Neural progenitor cell (in vitro differentiated cells): Measurements from ENCODE around the gene XYLT1. TPM values are rescaled to one million over a fixed set of nuclear protein-coding genes. Genes with fewer than 3 reads are reported as not detected.

Experiments used
- DNase-seq: peaks from one replicate; pipeline ENCODE4 v3.0.0-alpha.2; 2016; ENCODE audit warnings: low spot score
- H2AFZ ChIP-seq: fragments of 200-600 bp; sonication (generic); replicated peaks from 2 replicates; pipeline ENCODE4 v1.6.1; 2016; ENCODE audit warnings: antibody characterized with exemption
- H3F3A ChIP-seq: fragments of 200-600 bp; sonication (generic); 2 replicates; pipeline ENCODE4 v1.6.1; 2016; ENCODE audit warnings: antibody characterized with exemption, low read depth
- H3K27ac ChIP-seq: fragments of 200-600 bp; sonication (generic); 2 replicates; pipeline ENCODE4 v1.5.1; 2016; ENCODE audit warnings: mild to moderate bottlenecking
- H3K27me3 ChIP-seq: fragments of 200-600 bp; sonication (generic); 2 replicates; pipeline ENCODE4 v1.6.1; 2016; ENCODE audit warnings: mild to moderate bottlenecking, moderate library complexity
- H3K36me3 ChIP-seq: fragments of 200-600 bp; sonication (generic); 2 replicates; pipeline ENCODE4 v1.5.1; 2016
- H3K4me1 ChIP-seq: fragments of 200-600 bp; sonication (generic); 2 replicates; pipeline ENCODE4 v1.6.1; 2016; ENCODE audit warnings: mixed run types
- H3K4me2 ChIP-seq: fragments of 200-600 bp; sonication (generic); 2 replicates; pipeline ENCODE4 v1.6.1; 2016
- H3K4me3 ChIP-seq: fragments of 200-600 bp; sonication (generic); 2 replicates; pipeline ENCODE4 v1.5.1; 2016
- H3K79me2 ChIP-seq: fragments of 200-600 bp; sonication (generic); 2 replicates; pipeline ENCODE4 v1.6.1; 2016; ENCODE audit warnings: low read depth
- H3K9ac ChIP-seq: fragments of 200-600 bp; sonication (generic); 2 replicates; pipeline ENCODE4 v1.6.1; 2016
- H3K9me3 ChIP-seq: fragments of 200-600 bp; sonication (generic); 2 replicates; pipeline ENCODE4 v1.5.1; 2016; ENCODE audit warnings: low read depth
- H4K20me1 ChIP-seq: fragments of 200-600 bp; sonication (generic); 2 replicates; pipeline ENCODE4 v1.6.1; 2016; ENCODE audit warnings: low read depth
- H3K27ac Mint-ChIP-seq: 3 replicates; pipeline ENCODE4 v1.8.0; 2021; ENCODE audit warnings: mixed read lengths
- H3K27me3 Mint-ChIP-seq: 2 replicates; pipeline ENCODE4 v1.8.0; 2022; ENCODE audit warnings: low read depth, mild to moderate bottlenecking, inconsistent platforms, moderate library complexity, mixed read lengths; ENCODE audit not compliant: insufficient read depth
- H3K36me3 Mint-ChIP-seq: 3 replicates; pipeline ENCODE4 v1.8.0; 2021; ENCODE audit warnings: mixed read lengths
- H3K4me1 Mint-ChIP-seq: 3 replicates; pipeline ENCODE4 v1.8.0; 2021; ENCODE audit warnings: mixed read lengths
- H3K4me3 Mint-ChIP-seq: 3 replicates; pipeline ENCODE4 v1.8.0; 2021; ENCODE audit warnings: mild to moderate bottlenecking, moderate library complexity, mixed read lengths
- H3K9me3 Mint-ChIP-seq: 3 replicates; pipeline ENCODE4 v1.8.0; 2020; ENCODE audit warnings: mixed read lengths
- EZH2 ChIP-seq: fragments of 200-600 bp; sonication (generic); IDR thresholded peaks from 2 replicates; pipeline ENCODE4 v1.6.1; 2017; ENCODE audit warnings: antibody characterized with exemption, mild to moderate bottlenecking, moderate library complexity
- EZH2phosphoT487 ChIP-seq: fragments of 200-600 bp; sonication (generic); IDR thresholded peaks from 2 replicates; pipeline ENCODE4 v1.6.1; 2017; ENCODE audit warnings: antibody characterized with exemption
- total RNA-seq: library from RNA; depleted of rRNA; stranded (reverse); fragments of >200 nt; gene quantifications from 2 replicates; pipeline ENCODE4 v1.2.3, GENCODE V29; 2015; ENCODE audit warnings: low replicate concordance
- TF ChIP-seq, protein P1 (sequence below): fragments of 200-600 bp; sonication (generic); IDR thresholded peaks from 2 replicates; pipeline ENCODE4 v1.5.1; 2017; ENCODE audit warnings: antibody characterized with exemption, mild to moderate bottlenecking

Gene XYLT1
- total RNA-seq, 1 donor from 2014 or later: 5.9 TPM

DNA sequence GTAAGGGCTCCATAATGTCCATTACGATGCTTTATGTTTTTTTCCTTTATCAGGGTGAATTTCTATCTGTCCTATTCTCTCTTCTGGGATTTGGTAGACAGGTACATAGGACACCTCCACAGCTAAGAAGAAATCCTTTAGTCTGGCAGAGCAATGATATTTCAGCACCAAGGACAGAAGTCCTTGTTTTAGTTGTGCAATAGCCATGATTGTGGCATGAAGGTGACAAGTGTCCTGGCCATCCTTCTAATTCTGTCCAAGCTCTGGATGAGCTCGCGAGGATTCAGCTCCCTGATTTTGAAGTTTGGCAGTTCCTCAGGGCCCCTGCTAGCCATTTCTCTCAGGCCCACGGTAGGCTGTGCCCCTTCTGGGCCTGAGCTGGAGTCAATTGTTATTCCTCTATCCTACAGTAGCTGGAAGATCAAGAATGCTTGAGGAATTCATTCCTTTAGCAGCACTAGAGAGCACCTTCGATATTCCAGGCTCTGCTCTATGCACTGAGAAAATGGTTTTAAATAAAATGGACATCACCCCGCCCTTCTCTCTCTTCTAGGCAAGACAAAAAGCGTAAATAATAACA, 320.8 kb downstream of the XYLT1 start:
- Mint-ChIP-seq H3K4me3 (no peak overlapping the region), H3K4me1 (no peaks in the 10 kb centered on the region), H3K9me3 (no peaks in the 10 kb centered on the region), H3K27me3 (no peaks in the 10 kb centered on the region), H3K27ac (no peak overlapping the region), H3K36me3 (no peaks in the 10 kb centered on the region)
- Histone ChIP-seq H4K20me1 (peaks cover 13% of the 10 kb centered on the region), H2AFZ (no peak overlapping the region), H3K9ac (no peak overlapping the region), H3K27ac (no peak overlapping the region), H3F3A (no peaks in the 10 kb centered on the region), H3K4me3 (no peak overlapping the region), H3K4me2 (no peak overlapping the region), H3K4me1 (peaks cover 7% of the 10 kb centered on the region), H3K9me3 (no peaks in the 10 kb centered on the region), H3K27me3 (no peaks in the 10 kb centered on the region), H3K36me3 (no peaks in the 10 kb centered on the region), H3K79me2 (no peaks in the 10 kb centered on the region)
- peak; percentile 77 for DNase-seq
- TF ChIP-seq EZH2phosphoT487 (no peak), EZH2 (no peak)
- TF ChIP-seq, protein P1, sequence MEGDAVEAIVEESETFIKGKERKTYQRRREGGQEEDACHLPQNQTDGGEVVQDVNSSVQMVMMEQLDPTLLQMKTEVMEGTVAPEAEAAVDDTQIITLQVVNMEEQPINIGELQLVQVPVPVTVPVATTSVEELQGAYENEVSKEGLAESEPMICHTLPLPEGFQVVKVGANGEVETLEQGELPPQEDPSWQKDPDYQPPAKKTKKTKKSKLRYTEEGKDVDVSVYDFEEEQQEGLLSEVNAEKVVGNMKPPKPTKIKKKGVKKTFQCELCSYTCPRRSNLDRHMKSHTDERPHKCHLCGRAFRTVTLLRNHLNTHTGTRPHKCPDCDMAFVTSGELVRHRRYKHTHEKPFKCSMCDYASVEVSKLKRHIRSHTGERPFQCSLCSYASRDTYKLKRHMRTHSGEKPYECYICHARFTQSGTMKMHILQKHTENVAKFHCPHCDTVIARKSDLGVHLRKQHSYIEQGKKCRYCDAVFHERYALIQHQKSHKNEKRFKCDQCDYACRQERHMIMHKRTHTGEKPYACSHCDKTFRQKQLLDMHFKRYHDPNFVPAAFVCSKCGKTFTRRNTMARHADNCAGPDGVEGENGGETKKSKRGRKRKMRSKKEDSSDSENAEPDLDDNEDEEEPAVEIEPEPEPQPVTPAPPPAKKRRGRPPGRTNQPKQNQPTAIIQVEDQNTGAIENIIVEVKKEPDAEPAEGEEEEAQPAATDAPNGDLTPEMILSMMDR: no peak

DNA sequence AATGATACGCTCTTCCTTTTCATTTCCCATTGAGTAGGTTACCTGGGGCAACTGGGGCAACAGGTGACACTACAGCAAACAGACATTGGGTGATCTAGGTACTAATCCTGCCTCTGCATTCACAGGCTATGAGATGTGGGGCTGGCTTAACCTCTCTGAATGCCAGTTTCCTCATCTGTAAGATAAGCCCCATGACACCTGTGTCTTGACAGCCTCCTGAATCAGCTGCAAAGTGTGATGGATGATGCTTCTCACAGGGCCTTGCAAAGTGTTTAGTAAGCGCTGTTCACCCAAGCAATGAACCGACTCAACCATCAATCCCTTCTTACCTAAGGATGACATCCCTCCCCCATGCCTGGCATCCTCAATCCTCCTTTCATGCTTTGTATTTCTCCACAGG, 322.8 kb downstream of the XYLT1 start:
- DNase-seq: no peak
- H3K27ac Mint-ChIP-seq: no peak overlapping the region
- Histone ChIP-seq H3K4me2 (no peak overlapping the region), H3K79me2 (no peaks in the 10 kb centered on the region), H3K4me3 (no peak overlapping the region), H3K9ac (no peak overlapping the region), H3K27ac (no peak overlapping the region), H3K27me3 (no peaks in the 10 kb centered on the region), H3K4me1 (no peaks in the 10 kb centered on the region), H3K36me3 (no peaks in the 10 kb centered on the region), H2AFZ (no peak overlapping the region), H4K20me1 (peaks cover 13% of the 10 kb centered on the region), H3F3A (no peaks in the 10 kb centered on the region), H3K9me3 (no peaks in the 10 kb centered on the region)
- no peaks in the 10 kb centered on the region for H3K9me3 Mint-ChIP-seq
- H3K36me3 Mint-ChIP-seq: no peaks in the 10 kb centered on the region
- no peak overlapping the region for H3K4me3 Mint-ChIP-seq
- H3K27me3 Mint-ChIP-seq: no peaks in the 10 kb centered on the region
- H3K4me1 Mint-ChIP-seq: no peaks in the 10 kb centered on the region
- TF ChIP-seq EZH2 (no peak), EZH2phosphoT487 (no peak)
- TF ChIP-seq, protein P1: no peak

DNA sequence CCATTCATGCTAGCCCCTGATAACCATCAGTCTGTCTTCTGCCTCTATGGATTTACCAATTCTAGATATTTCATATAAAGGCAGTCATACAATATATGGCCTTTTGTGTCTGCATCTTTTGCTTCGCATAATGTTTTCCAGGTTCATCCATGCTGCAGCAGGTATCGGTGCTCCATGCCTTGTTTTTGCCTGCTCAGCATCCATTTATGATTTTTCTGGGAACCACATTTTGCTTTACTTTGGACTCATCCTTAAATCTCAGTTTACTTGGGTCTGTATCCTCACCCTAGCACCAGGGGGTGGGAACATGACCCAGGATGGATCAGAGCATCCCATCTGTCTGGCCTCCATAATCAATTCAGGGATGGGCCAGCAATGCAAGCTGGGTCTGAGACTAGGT, 325.7 kb downstream of the XYLT1 start:
- Mint-ChIP-seq H3K27ac (no peak overlapping the region), H3K27me3 (no peaks in the 10 kb centered on the region), H3K4me1 (no peaks in the 10 kb centered on the region), H3K36me3 (peaks cover 4% of the 10 kb centered on the region), H3K9me3 (no peaks in the 10 kb centered on the region), H3K4me3 (no peak overlapping the region)
- Histone ChIP-seq H3K9me3 (no peaks in the 10 kb centered on the region), H3K27me3 (no peaks in the 10 kb centered on the region), H3F3A (no peaks in the 10 kb centered on the region), H4K20me1 (peaks cover 7% of the 10 kb centered on the region), H3K4me2 (no peak overlapping the region), H2AFZ (no peak overlapping the region), H3K9ac (no peak overlapping the region), H3K27ac (no peak overlapping the region), H3K36me3 (no peaks in the 10 kb centered on the region), H3K4me1 (no peaks in the 10 kb centered on the region), H3K79me2 (no peaks in the 10 kb centered on the region), H3K4me3 (no peak overlapping the region)
- DNase-seq: no peak
- no peak for TF ChIP-seq EZH2phosphoT487
- TF ChIP-seq, protein P1: no peak
- TF ChIP-seq EZH2: no peak
